Kidney epithelial cell (primary cell): ENCODE data around the gene TNFSF10. TPM values are rescaled to one million over a fixed set of nuclear protein-coding genes. Genes with fewer than 3 reads are reported as not detected.

Source experiments
- DNase-seq: peaks from one replicate; pipeline ENCODE4 v3.0.0-alpha.2; 2010; ENCODE audit warnings: low read depth
- H3K27me3 ChIP-seq: 2 replicates; pipeline ENCODE4 v1.6.0; 2011; ENCODE audit warnings: low read length; ENCODE audit not compliant: control insufficient read depth, insufficient read depth
- H3K36me3 ChIP-seq: 2 replicates; pipeline ENCODE4 v1.5.1; 2011; ENCODE audit warnings: low read length; ENCODE audit not compliant: control insufficient read depth, insufficient read depth
- H3K4me3 ChIP-seq: 2 replicates; pipeline ENCODE4 v1.5.1; 2011; ENCODE audit warnings: low read depth, mild to moderate bottlenecking, control low read depth, low read length
- CTCF ChIP-seq: IDR thresholded peaks from 2 replicates; pipeline ENCODE4 v1.5.1; 2011; ENCODE audit warnings: mild to moderate bottlenecking, moderate library complexity, low read length, control low read depth, inconsistent platforms; ENCODE audit not compliant: insufficient read depth, poor library complexity, severe bottlenecking
- total RNA-seq: library from RNA; depleted of rRNA; stranded (reverse); fragments of >200 nt; gene quantifications from 2 replicates; pipeline ENCODE4 v1.2.3, GENCODE V29; 2015

Gene TNFSF10
- total RNA-seq, 1 donor from 2014 or later: 8.6 TPM

GRCh38 chr3:172517859-172518466 lies 5.3 kb downstream of the TNFSF10 start:
- no peaks in the 10 kb centered on the region for H3K27me3 ChIP-seq
- no peak for DNase-seq
- H3K36me3 ChIP-seq: peaks cover 6% of the 10 kb centered on the region
- TF ChIP-seq CTCF: no peak
- H3K4me3 ChIP-seq: peak overlapping the region; percentile 12

- Histone ChIP-seq H3K36me3 (peaks cover 11% of the 10 kb centered on the region), H3K4me3 (no peak overlapping the region), H3K27me3 (no peaks in the 10 kb centered on the region)
- no peak for TF ChIP-seq CTCF
- no peak for DNase-seq
Observed at GRCh38 chr3:172516318-172517214, 6.7 kb downstream of the TNFSF10 start.

- Histone ChIP-seq H3K27me3 (no peaks in the 10 kb centered on the region), H3K4me3 (no peak overlapping the region), H3K36me3 (peaks cover 11% of the 10 kb centered on the region)
- no peak for TF ChIP-seq CTCF
- DNase-seq: no peak
Observed at GRCh38 chr3:172515130-172515918, 7.9 kb downstream of the TNFSF10 start.

- no peak for DNase-seq
- no peak for TF ChIP-seq CTCF
- Histone ChIP-seq H3K36me3 (peaks cover 11% of the 10 kb centered on the region), H3K4me3 (no peak overlapping the region), H3K27me3 (no peaks in the 10 kb centered on the region)
Observed at GRCh38 chr3:172514678-172515077, 8.6 kb downstream of the TNFSF10 start.

- H3K4me3 ChIP-seq: no peak overlapping the region
- no peak for DNase-seq
- no peaks in the 10 kb centered on the region for H3K27me3 ChIP-seq
- no peak for TF ChIP-seq CTCF
- peaks cover 11% of the 10 kb centered on the region for H3K36me3 ChIP-seq
Observed at GRCh38 chr3:172513488-172513887, 9.7 kb downstream of the TNFSF10 start.
